Embryonic facial prominence (tissue), 1 donor: ENCODE measurements around the gene RFTN1.
"Not testable (repeated sequence)": the region's sequence is repeated elsewhere in the genome, so short reads cannot be mapped to it uniquely, and the experiment has no call there.

Experiments
- DNase-seq: peaks from one replicate; pipeline ENCODE4 v3.0.0-alpha.2; 2016; ENCODE audit errors: extremely low spot score

RFTN1 gene

GRCh38 chr3:16330351-16330750 is 183.1 kb downstream of the RFTN1 start:
- no peak for DNase-seq

DNA sequence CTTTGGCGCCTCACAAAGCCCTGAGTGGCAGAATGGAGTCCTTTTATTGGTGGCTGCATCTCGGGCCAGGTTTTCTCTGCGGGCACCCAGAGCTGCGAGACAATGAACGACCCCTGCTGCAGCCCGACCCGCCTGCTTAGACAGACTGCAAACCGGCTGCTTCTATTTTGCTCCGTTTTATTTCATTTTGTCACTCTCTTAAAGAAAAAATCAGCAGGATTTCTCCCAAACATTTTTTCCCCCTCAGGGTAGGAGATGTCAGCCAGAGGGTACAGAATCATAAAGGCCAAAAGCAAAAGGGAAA is 183.7 kb downstream of the RFTN1 start:
- DNase-seq = no peak

- no peak for DNase-seq
Measured at GRCh38 chr3:16329036-16329825, 184.3 kb downstream of the RFTN1 start.

GRCh38 chr3:16328124-16328523 is 185.4 kb downstream of the RFTN1 start:
- DNase-seq = no peak

DNA sequence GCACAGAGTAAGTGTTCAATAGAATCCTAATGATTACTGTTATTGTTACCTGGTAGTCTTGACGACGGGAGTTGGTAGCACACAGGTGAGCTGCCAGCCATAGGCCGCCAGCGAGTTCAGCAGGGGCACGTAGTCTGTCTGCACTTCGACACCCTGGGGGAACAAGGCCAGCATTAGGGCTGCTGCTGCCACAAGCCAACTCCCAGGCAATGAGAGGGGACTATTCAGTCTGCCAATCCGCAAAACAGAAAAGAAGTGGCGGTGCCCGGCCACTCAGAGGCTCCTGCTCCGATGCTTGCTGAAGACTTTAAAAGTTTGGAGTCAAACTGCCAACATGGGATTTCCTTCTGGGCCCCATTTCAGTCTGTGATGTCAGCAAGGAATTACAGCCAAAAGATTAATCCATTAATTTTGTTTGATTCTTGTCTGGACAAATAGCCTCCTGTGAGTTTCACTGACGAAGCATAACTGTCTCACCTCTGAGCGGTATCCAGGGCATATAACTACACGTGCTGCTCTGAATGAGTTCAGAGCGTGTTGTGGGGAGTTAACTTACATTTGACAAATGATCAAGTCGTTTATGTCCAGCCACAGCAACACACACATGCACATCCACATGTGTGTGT is 186.7 kb downstream of the RFTN1 start:
- no peak for DNase-seq

GRCh38 chr3:16325850-16326249 is 187.6 kb downstream of the RFTN1 start:
- no peak for DNase-seq

DNA sequence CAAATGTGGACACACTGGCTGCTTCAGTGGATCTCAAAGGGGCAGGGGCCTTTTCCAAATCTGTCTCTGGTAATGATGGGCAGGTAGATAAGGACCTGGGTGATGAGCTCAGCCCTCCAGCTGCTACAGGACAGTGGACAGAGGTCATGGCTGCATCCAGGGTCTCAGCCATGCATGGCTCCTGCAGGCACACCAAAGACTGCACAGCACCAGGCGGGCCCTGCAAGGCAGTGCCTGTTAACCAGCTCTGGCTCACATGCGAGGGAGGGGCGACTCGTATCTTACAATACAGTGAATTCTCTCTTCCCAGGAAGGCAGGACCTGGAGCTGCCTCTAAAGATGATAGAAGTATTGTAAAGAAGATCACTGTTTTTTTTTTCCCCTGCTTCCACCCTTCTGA is 189.8 kb downstream of the RFTN1 start:
- no peak for DNase-seq

- DNase-seq = no peak
Measured at GRCh38 chr3:16322189-16322588, 191.3 kb downstream of the RFTN1 start.

- no peak for DNase-seq
Measured at GRCh38 chr3:16320711-16321110, 192.8 kb downstream of the RFTN1 start.

GRCh38 chr3:16319723-16320122 is 193.8 kb downstream of the RFTN1 start:
- no peak for DNase-seq

- no peak for DNase-seq
Measured at GRCh38 chr3:16319307-16319706, 194.2 kb downstream of the RFTN1 start.

- no peak for DNase-seq
Measured at GRCh38 chr3:16318176-16318575, 195.3 kb downstream of the RFTN1 start.

GRCh38 chr3:16317561-16317945 is 195.9 kb downstream of the RFTN1 start:
- DNase-seq = no peak

DNA sequence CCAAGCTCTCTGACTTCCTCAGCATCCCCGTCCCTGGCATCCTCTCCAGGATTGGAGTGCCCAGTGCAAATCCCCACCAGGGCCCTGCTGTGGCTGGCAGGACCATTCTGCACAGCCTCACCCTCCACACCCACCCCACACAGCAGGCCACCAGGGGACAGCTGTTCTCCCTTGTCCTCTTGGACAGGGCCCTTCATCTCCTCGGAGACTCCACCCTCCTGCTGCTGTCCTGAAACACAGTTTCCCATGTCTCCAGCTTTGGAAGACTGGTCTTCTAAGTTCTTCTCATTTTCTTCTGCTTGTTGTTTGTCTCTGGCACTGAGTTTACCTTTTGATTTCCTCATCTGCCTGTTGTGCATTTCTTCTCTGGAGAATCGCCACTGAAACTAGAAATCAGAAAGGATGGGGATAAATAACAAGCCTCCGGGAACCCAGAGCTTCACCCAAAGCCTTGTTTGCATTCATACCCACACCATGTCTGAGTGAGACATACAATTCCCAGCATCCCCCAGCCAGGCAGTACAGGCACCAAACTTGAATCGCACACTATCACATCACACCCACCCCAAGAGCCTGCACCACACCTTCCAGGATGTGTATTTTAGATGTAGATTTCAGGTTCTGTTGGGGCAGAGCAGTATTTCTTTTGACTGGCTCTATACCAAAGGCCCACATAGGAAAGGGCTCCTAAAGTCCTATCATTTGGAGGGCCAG is 196.5 kb downstream of the RFTN1 start:
- no peak for DNase-seq

- DNase-seq = no peak
Measured at GRCh38 chr3:16316396-16316795, 197.1 kb downstream of the RFTN1 start.

- no peak for DNase-seq
Measured at GRCh38 chr3:16315623-16316022, 197.9 kb downstream of the RFTN1 start.

GRCh38 chr3:16313886-16314645 is 199.4 kb downstream of the RFTN1 start:
- DNase-seq = no peak

DNA sequence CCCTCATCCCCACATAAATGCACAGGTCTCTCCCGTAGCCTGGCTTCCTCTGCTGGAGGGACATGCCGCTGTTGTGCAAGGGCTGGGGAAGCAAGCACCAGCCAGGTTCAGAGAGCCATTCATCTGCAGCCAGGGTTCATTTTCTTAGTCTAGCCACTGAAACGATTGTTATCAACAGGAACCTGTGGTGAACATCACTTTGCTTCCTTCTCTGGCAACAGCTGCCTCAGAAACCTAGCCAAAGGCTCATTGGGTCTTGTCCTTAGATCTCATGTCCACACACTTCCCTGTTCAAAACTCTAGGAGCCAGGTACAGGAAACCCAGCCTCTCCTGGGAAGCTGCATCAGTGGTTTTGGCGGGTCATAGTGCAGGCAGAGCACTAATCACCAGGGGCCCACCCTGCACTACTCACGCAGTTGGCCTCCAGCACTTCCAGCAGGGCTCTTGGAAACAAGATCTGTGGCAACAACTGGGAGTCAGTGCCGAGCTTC is 201.5 kb downstream of the RFTN1 start:
- DNase-seq = no peak

GRCh38 chr3:16310486-16310885 is 203.0 kb downstream of the RFTN1 start:
- not testable (repeated sequence) for DNase-seq

GRCh38 chr3:16309558-16309957 is 203.9 kb downstream of the RFTN1 start:
- no peak for DNase-seq

GRCh38 chr3:16308727-16309126 is 204.8 kb downstream of the RFTN1 start:
- no peak for DNase-seq
